ENCODE data around the gene GTF3C1. TPM values are rescaled to one million over a fixed set of nuclear protein-coding genes. Genes with fewer than 3 reads are reported as not detected.
"Not testable (repeated sequence)": the region's sequence is repeated elsewhere in the genome, so short reads cannot be mapped to it uniquely, and the experiment has no call there.

Gene GTF3C1
- total RNA-seq, 6 donors from 2014 or later, result 58.3 to 138 (median 73.3) TPM

- Histone ChIP-seq H3K36me3 (peaks cover 13 to 65% (median 46%) of the 10 kb centered on the region in 4 donors), H3K27ac (no peak overlapping the region), H3K4me3 (no peak overlapping the region), H3K27me3 (no peaks in the 10 kb centered on the region), H3K9me3 (no peaks in the 10 kb centered on the region), H3K4me1 (peaks cover 0 to 24% (median 14%) of the 10 kb centered on the region in 4 donors)
- ATAC-seq (ENCODE audit: low FRiP score in 2 of 2) (no peak), DNase-seq (no peak)
- 80 to 92% methylated on average over 4 of the region's 4 CpGs for WGBS, 2 donors
- no peak for TF ChIP-seq EP300 (IDR thresholded peaks at IDR 0.05)
- no peak for TF ChIP-seq POLR2AphosphoS5 (IDR thresholded peaks at IDR 0.05)
- no peak for TF ChIP-seq CTCF (IDR thresholded peaks at IDR 0.05)
- no peak for TF ChIP-seq POLR2A (IDR thresholded peaks at IDR 0.05)
Measured at GRCh38 chr16:27460213-27460612, 89.5 kb downstream of the GTF3C1 start.

DNA sequence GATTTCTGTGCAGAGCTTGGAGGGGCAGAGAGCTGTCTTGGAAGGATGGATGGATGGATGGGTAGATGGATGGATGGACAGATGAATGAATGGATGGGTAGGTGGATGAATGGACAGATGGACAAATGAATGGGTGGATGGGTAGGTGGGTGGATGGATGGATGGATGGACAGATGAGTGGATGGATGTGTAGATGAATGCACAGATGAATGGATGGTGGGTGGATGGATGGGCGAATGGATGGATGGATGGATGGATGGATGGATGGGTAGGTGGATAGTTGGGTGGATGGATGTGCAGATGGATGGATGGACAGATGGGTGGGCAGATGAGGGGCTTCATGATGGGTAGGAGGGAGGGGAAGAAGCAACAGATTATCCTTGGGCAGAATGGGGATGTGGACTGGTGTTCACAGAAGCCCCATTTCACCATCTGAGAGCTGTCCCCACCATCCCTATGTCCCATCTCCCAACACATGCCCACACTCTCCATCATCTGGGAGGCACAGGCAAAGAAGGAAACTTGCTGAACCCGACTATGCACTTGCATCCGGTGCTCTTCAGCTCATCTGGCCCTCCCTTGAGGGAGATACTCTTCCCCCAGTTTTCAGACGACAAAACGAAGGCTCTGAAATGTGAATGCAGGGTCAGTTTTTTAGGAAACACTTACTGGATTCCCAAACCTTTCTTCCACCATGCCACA is 90.6 kb downstream of the GTF3C1 start:
- TF ChIP-seq EP300 (IDR thresholded peaks at IDR 0.05) (no peak), POLR2AphosphoS5 (IDR thresholded peaks at IDR 0.05) (no peak), POLR2A (IDR thresholded peaks at IDR 0.05) (no peak), CTCF (IDR thresholded peaks at IDR 0.05) (no peak)
- Histone ChIP-seq H3K4me1 (peaks cover 0 to 25% (median 15%) of the 10 kb centered on the region in 4 donors), H3K27me3 (no peaks in the 10 kb centered on the region), H3K4me3 (no peak overlapping the region), H3K9me3 (no peaks in the 10 kb centered on the region), H3K36me3 (peaks cover 7 to 54% (median 35%) of the 10 kb centered on the region in 4 donors), H3K27ac (no peak overlapping the region)
- WGBS, 2 donors, result 89 to 91% methylated on average over 5 of the region's 5 CpGs
- ATAC-seq (ENCODE audit: low FRiP score in 2 of 2) (no peak), DNase-seq (no peak)

DNA sequence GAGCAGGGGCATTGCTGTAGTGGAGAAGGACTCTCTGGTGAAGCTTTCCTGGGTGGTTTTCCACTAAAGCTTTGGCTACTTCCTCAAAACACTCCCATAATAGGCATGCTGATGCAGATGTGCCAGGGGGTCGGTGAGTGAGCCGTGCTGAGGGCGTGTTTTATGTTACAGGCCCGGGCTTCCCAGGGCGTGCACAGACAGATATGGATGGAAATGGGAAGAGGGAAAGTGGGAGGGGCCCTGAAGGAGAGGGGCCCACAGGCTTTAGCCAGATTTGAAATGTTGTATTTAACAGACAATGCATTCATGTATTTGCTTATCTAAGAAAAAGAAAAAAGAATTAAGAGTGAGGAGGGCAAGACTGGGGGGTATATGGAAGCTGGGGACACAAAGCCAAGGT is 91.5 kb downstream of the GTF3C1 start:
- ATAC-seq (ENCODE audit: low FRiP score in 2 of 2), result no peak
- no peak overlapping the region for H3K4me3 ChIP-seq
- H3K36me3 ChIP-seq, result peaks cover 7 to 45% (median 27%) of the 10 kb centered on the region in 4 donors
- H3K9me3 ChIP-seq, result no peaks in the 10 kb centered on the region
- no peak for DNase-seq
- H3K27ac ChIP-seq, result no peak overlapping the region
- TF ChIP-seq EP300 (IDR thresholded peaks at IDR 0.05), result no peak
- TF ChIP-seq CTCF (IDR thresholded peaks at IDR 0.05), result no peak
- TF ChIP-seq POLR2AphosphoS5 (IDR thresholded peaks at IDR 0.05), result no peak
- no peak for TF ChIP-seq POLR2A (IDR thresholded peaks at IDR 0.05)
- peaks cover 0 to 25% (median 15%) of the 10 kb centered on the region in 4 donors for H3K4me1 ChIP-seq
- WGBS, 2 donors, result 65 to 70% methylated on average over 5 of the region's 5 CpGs
- H3K27me3 ChIP-seq, result no peaks in the 10 kb centered on the region

GRCh38 chr16:27457605-27457900 is 92.2 kb downstream of the GTF3C1 start:
- ATAC-seq (ENCODE audit: low FRiP score in 2 of 2); H3K4me3 ChIP-seq; H3K27ac ChIP-seq; H3K9me3 ChIP-seq; H3K27me3 ChIP-seq; DNase-seq: not testable (repeated sequence)
- 88 to 93% methylated on average over 17 of the region's 17 CpGs for WGBS, 2 donors
- peaks cover 0 to 25% (median 15%) of the 10 kb centered on the region in 4 donors for H3K4me1 ChIP-seq
- H3K36me3 ChIP-seq, result peaks cover 7 to 38% (median 24%) of the 10 kb centered on the region in 4 donors

DNA sequence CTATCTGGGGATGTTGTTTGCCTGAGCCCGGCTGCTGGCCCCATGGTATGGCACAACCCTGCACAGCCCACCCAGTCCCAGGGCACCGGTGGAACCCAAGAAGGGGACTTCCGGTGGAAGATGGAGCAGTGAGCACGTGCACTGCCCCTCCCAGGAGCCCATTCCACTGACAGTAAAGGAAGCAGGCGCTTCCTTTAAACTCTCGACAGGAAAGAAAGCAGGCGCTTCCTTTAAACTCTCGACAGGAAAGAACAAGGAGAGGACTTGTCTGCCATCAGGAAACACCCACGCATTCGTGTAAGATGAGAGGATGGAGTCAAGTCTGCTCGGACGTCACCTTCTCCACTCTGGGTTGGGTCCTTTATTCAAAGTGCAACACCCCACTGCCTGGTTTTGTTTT is 94.0 kb downstream of the GTF3C1 start:
- DNase-seq (no peak), ATAC-seq (ENCODE audit: low FRiP score in 2 of 2) (peak in 1 of 2 donors; percentile 31)
- H3K4me3 ChIP-seq, result no peak overlapping the region
- no peaks in the 10 kb centered on the region for H3K27me3 ChIP-seq
- peak overlapping the region; percentile 21 to 80 (median 68) for H3K27ac ChIP-seq
- TF ChIP-seq EP300 (IDR thresholded peaks at IDR 0.05), result peak in 3 of 4 donors; percentile 66 to 89 (median 87)
- peak; percentile 63 to 77 for TF ChIP-seq POLR2AphosphoS5 (IDR thresholded peaks at IDR 0.05)
- TF ChIP-seq CTCF (IDR thresholded peaks at IDR 0.05), result no peak
- no peak for TF ChIP-seq POLR2A (IDR thresholded peaks at IDR 0.05)
- WGBS, 2 donors, result 16 to 26% methylated on average over 11 to 12 of the region's 12 CpGs
- H3K9me3 ChIP-seq, result no peaks in the 10 kb centered on the region
- peaks cover under 1 to 20% (median 6%) of the 10 kb centered on the region in 4 donors for H3K36me3 ChIP-seq
- peaks cover 0 to 22% (median 17%) of the 10 kb centered on the region in 4 donors for H3K4me1 ChIP-seq
